ENCODE measurements around the gene ADAMTS7. TPM values are rescaled to one million over a fixed set of nuclear protein-coding genes. Genes with fewer than 3 reads are reported as not detected.
"Not testable (repeated sequence)": the region's sequence is repeated elsewhere in the genome, so short reads cannot be mapped to it uniquely, and the experiment has no call there.

ADAMTS7 gene
- total RNA-seq, 1 donor from 2014 or later: 2.6 TPM

DNA sequence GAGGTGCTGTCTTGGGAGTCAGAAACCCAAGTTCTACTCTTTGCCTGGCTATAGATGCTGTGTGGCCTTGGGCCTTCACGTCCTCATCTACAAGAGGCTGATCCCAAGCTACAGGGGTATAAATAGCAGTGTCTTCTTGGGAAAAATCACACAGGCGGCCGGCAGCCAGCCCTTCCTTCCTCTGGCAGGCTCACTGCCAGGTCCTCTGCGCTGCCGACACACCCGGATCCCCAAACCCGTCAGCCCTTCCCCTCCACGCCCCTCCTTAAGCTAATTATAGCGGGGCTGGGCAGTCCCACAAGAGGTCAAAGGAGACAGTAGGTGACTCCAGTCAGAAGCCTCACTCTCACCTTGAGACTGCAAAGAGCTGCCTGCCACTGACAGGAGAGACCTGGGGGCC is 31.3 kb downstream of the ADAMTS7 start:
- DNase-seq (ENCODE audit: low read depth in 2 of 2): not testable (repeated sequence)

DNA sequence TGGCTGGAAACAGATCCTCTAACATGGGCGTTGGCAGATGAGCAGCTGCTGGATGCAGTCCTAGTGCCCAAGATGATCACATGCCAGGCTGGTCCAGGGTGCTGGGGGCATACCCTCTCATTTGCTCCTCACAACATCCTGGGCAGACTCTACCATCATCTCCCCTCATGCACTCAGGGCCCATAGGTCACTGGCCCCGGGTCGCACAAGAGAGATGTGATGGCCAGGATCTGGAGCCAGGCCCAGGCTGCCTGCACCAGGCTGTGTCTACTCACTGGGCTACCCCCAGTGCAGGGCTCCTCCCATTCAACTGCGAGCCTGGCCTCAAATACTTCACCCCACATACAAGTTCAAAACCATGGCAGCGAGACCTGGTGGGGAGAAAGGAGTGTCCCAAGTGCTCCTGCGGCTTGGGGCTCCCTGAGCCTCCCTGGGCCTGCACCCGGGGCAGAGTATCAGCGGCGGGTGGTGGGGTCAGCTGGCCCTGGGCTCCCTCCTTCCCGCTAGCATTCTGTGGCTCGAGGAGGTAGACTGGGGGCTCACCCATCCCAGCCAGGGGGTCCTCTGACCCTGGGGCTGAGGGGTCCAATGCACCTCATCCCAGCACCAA is 32.0 kb downstream of the ADAMTS7 start:
- DNase-seq (ENCODE audit: low read depth in 2 of 2): not testable (repeated sequence)

DNA sequence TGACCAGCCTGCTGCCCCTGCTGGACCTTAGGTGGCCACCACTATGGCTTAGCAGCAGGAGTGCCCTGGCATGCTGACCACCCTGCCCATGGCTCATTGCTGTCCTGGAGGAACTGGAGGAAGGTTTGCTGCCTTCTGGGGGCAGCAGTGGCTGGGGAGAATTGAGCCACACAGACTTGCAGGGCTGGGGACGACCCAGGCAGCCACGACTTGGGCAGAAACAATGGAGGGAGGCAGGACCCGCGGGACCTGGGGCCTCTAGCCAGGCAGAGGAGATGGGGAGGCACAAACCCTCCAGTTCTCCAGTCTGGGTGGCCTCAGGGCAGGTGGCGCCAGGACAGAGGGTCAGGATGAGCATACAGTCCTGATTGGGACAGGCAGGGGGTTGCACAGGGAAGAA is 32.8 kb downstream of the ADAMTS7 start:
- no peak for DNase-seq (ENCODE audit: low read depth in 2 of 2)

DNA sequence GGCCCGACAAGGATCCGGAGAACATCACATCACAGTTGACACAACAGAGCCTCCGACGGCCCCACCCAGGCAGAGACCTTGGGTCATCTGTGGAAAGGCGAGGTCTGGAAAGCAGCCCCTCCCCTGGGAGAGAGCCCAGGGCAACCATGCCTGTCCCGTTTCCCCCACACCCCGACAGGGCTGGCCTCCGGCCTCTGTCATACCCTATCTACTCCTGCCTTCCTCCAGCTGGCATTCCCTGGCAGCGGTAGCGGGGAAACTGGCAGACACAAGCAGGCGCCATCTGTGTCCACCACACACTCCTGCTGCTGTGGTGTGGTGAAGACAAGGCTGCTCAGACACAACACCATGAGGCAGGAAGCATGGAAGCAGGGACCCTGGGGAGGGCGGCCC is 33.3 kb downstream of the ADAMTS7 start:
- not testable (repeated sequence) for DNase-seq (ENCODE audit: low read depth in 2 of 2)

DNA sequence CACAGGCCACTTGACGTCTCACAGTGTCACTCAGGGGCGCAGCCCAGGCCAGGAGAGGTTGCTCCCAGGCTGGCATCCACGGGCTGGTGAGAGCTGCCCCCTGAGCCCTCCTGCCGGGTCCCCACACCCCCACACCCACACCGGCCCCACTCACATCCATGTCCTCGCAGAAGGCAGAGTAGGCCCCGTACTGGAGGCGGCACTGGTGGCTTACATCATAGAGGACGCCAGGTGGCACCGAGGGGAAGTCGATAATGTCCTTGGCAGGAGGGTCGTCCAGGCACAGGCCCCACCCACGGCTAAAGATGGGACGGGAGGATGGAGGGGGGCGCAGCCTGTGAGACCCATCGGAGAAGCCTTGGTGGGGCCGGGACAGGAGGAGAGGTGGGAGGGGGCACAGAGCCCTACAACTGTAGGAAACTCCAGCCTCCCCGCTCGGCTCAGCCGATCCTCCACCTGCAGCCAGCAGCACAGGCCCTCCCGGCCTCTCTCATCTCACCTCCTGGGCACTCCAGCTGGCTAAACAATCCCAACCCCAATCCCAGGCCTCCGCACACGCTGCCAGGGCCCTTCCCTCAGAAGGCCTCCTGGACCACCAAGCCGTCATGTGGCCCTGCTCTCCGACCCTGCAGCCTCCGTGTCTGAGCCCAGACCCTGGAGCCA is 33.8 kb downstream of the ADAMTS7 start:
- DNase-seq (ENCODE audit: low read depth in 2 of 2): not testable (repeated sequence)

DNA sequence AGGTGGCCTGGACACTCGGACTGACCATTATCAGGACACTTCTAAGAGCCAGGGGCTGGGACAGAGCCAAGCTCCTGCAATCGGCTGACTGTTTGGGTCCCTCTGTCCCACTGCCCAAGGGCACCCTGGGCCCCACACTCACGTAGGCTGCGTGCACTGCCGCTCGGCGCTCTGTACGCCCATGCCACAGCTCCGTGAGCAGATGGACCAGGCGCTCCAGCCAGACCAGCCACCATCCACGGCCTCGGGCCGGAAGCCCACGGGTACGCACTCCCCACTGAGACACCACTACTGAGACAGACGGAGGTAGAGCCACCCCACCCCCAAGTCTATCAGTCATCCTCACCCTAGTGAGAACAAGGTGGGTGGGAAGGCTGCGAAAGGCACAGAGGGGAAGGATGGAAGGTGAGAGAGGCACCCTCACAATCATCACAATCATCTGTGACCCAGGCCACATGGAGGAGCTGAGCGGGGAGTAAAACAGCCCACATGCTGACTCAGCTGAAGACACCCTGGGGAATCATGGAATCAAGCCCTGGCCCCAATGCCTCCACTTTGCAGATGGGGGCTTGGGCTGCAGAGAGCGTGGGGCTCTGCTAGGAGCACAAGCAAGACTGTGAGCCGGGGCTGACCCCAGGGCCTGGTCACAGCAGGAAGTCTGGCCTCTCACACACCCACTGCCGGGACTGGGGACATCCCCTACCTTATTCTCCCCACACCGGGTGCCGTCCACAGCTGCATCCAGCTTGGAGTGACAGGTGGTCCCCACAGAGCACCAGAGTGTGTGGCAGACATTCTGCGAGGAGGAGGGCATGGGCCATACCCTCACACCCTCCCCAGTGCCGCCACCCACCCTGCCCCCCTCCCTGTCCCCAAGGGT is 35.0 kb downstream of the ADAMTS7 start:
- DNase-seq (ENCODE audit: low read depth in 2 of 2): not testable (repeated sequence)

DNA sequence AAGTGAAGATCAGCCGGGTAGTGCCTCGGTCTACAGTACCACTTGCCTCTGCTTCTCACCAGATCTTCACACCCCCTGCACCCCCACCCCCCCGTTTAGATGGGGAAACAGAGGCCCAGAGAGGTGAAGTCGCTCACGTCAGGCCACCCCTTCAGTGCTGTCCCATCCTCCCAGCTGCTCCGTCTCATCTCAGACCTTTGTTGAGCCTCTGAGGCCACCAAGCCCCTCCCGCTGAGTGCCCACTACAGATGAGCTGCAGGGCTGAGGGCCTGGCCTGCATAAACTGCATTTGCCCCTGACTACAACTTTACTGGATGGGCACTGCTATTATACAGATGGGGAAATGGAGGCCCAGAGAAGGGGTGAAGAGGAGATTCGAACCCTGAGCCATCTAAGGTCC is 35.8 kb downstream of the ADAMTS7 start:
- DNase-seq (ENCODE audit: low read depth in 2 of 2): no peak

DNA sequence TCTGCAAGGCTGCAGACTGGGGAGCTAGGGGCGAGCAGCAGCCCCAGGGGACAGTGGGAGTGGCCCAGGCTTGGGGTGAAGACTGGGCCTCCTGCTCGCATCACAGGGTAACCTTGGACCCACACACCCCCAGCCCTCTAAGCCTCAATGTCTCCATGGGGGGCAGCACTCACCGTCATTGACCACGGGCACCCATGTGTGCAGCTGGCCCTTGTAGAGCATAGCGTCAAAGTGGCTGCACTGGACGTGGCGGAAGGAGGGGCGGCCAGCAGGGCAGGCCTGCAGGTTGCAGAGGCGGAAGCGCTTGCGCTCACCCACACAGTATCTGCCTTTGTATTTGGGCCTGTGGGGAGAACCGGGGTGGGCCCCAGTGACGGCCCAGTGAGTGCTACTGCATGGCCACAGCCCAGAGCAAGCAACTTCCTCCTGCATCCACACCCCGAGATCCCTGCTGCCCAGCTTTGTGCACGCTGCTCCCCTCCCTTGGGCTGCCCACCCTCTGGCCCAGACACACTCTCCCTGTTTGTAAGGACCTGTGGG is 36.7 kb downstream of the ADAMTS7 start:
- DNase-seq (ENCODE audit: low read depth in 2 of 2): not testable (repeated sequence)

DNA sequence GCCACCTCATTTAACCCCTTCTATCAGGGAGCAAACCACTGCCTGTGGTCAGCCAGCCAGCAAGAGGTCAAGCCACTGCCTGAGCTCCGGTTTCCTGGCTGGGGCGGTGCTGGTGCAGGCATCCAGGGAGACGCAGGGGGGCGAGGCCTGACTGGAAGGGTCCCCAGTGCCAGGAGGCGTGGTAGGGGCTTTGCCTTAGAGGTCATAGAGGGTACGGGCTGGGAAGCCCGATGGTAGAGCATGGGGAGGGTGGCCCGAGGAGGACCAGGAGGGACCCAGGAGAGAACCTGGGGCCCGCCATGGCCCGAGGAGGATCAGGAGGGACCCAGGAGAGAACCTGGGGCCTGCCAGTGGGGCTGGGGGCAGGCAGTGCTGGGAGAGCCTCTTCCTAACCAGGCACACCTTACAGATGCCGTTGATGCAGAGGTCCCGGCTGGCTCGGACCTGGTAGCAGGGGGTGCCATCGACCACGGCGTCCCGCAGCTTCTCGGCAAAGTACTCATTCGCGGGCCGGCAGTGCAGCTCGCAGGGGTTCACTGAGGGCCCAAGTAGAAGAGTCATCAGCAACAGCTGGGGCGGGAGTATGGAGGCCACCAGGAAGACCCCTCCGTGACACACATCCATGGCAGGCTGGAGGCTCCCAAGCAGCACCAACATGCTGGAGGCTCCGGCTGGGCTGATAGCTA is 37.4 kb downstream of the ADAMTS7 start:
- DNase-seq (ENCODE audit: low read depth in 2 of 2): not testable (repeated sequence)

DNA sequence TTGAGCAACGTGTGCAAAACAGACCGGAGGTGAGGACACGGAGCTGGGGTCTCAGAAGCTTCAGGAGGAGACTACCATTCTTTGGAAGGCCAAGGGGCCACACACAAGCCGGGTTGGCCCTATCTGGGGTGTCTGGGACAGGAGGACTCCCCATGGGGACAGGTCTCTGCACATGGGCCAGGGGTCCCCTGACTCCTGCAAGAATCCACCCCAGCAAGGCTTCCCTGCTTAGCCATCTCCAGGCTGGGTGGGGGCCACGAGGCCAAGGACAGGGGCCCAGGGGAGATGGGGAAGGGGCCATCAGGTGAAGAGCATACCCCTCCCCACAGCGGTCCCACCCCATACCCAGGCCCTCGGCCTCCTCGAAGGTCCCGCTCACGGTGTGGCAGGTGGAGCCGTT is 38.5 kb downstream of the ADAMTS7 start:
- no peak for DNase-seq (ENCODE audit: low read depth in 2 of 2)

DNA sequence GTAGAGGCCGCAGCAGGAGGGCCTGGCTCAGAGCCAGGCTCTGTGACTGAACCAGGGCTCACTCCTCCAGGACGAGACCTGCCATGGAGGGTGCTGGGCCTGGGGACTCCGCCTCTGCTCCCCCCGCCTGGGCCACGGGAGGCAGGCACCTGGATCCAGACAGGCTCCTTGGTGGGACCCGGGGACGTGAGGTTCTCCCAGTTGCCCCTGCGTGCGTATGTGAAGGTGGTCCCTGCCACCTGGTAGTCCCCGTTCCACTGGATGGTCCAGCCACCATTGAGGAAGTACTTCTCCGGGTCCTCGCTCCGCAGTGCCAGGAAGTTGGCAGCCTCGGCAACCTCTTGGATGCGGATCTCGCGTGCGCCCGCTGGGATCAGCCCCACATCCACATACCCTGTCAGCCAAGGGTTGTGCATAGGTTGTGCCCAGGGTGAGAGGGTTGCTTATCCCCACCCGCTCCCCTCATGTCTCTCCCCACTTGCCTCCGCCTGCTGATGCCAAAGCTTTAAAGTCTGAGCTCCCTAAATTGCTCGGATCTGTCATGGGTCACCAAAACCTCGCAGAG is 39.7 kb downstream of the ADAMTS7 start:
- DNase-seq (ENCODE audit: low read depth in 2 of 2): not testable (repeated sequence)

DNA sequence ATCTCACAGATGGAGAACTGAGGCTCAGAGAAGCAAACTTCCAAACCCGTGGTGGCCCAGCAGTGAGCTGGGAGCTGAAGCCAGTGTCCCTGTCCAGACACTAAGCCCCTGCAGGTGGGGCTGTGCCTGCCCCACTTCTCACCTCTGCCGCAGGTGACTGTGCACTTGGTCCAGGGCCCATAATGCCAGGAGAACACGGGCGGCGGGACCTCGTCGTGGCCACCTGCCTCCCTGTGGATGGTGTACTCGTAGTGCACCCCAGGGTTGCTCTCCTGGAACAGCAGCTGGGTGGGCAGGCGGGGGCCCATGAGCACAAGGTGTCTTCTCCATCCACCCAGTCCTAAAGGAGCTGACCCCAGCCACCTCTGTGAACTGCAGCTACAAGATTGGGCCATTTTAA is 40.2 kb downstream of the ADAMTS7 start:
- DNase-seq (ENCODE audit: low read depth in 2 of 2): not testable (repeated sequence)

DNA sequence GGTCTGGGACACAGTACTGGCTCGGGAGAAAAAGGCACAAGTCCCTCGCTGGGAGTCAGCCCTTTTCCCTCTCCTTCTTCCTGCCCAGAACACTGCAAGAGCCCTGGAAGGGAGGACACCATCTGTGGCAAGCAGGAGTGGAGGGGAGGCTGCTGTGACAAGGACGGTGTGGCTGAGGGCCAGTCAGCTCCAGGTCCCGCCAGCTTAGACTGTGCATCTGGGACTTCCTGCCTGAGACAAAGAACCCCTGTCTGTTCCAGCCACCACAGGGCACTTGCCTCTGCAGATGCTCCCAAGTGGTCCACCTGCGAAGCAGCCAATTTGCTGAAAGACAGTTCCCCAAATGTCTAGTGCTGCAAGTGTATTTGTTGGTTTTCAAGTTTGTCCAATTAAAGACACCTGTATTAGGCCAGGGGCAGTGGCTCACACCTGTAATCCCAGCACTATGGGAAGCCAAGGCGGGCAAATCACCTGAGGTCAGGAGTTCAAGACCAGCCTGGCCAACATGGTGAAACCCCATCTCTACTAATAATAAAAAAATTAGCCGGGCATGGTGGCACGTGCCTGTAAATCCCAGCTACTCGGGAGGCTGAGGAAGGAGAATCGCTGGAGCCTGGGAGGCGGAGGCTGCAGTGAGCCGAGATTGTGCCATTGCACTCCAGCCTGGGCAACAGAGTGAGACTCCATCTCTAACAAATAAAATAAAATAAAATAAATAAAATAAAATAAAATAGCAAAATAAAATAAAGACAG is 41.6 kb downstream of the ADAMTS7 start:
- not testable (repeated sequence) for DNase-seq (ENCODE audit: low read depth in 2 of 2)

DNA sequence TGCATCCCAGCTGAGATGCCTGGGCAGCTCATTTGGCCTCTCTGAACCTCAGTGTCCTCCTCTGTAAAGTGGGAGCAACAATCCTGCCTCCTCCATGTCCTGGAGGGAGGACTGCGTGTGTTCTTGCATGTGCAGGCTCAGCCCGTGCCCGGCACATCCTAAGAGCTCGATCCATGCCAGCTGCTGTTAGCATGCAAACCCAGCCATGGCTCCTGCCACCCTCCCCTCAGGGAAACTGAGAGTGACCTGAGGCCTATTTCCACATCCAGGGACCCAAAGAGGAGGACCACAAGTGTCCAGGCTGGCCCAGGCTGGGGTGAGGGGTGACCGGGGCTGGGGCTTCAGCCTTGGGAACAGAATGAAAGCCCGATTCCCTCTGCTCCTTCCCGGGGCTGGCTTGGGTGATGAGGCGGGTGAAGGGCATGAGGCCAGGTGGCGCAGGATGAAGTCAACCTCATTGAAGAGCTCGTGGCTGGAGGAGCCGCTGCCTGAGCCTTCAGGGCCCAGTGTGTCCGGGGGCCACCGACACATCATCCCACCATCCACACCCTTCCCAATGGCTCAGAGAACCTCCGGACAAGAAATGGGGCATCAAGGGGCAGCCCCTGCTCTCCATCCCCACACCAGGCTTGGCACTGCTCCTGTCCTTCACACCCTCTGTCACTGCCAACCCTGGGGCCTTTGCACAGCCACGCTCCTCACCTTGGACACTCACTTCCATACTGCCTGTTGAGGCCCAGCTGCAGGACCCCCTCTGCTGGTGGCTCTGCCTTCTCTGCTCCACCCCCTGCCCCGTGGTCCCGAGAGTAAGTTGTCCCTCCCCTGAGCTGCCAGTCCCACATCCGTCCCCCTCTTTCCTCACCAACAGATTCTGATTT is 42.5 kb downstream of the ADAMTS7 start:
- no peak for DNase-seq (ENCODE audit: low read depth in 2 of 2)

DNA sequence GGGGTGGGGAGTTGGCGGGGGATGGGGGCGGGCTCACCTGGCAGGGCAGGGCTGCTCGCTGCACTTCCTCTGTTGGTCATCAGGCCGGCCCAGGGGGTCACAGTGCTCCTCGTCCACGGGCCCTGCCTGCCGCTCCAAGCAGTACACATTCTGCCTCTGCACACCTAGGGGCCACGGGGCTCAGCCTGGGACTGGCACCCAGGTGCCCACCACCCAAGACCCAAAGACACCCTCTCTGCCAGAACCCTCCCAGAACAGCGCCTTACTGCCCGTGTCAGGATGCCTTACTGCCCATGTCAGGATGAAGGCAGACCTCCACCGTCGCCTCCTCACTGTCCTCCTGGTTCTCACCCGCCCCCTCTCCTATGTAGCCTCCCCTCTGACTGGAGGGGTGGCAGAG is 43.2 kb downstream of the ADAMTS7 start:
- no peak for DNase-seq (ENCODE audit: low read depth in 2 of 2)

DNA sequence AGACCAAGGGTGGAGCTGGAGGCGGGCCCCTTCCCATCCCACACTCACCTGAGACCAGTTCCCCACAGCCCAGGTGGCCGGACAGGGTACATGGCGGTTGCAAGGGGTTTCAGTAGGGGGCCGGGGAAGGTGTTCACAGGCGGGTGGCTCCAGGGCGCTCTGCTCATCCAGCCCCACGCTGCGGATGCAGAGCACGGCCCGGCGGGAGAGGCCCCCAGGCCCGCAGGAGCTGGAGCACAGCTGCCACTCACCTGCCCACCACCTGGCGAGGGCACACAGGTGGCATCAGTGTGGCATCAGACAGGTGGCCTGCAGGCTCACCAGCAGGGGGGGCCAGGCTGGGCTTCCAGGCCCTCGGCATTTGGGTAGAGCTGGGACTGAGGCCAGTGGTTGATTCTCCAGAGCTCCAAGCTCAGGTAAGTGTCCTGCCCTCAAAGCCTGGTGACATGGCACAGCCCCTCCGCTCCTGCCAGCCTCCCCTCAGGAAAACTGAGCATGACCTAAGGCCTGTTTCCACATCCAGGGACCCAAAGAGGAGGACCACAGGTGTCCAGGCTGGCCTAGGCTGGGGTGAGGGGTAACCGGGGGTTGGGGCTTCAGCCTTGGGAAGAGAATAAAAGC is 43.8 kb downstream of the ADAMTS7 start:
- no peak for DNase-seq (ENCODE audit: low read depth in 2 of 2)

DNA sequence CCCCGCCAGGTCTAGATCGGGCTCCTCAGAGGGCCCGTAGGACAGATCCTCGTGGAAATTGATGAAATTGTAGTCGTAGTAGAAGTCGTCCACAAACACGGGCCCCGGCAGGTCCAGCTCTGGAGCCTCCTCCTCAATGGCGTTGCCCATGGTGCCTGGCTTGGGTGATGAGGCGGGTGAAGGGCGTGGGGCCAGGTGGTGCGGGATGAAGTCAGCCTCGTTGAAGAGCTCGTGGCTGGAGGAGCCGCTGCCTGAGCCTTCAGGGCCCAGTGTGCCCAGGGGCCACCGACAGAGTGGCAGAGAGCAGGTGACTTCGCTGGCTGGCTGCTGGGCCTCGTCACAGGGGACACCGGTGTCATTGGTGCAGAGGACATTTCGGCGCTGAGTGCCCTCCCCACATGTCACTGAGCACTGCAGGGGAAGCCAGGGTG is 44.6 kb downstream of the ADAMTS7 start:
- DNase-seq (ENCODE audit: low read depth in 2 of 2): not testable (repeated sequence)

DNA sequence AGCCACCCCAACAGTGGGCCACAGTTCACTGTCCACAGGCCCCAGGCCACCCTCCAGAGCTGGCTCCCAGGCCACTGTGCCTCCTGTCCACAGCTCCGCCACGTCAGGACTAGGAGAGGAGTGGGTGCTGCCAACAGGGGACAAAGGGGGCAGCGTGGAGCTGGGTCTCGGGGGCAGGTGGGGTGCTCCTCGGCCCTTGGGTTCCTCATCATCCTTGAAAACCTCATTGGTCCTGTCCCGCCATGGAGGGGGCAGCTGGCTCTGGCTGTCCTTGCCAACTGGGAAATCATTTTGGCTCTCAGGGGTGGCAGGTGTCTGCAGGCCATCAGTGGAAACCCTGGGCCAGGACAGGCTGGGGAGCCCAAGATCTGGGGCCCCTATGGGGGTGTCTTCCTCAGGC is 45.2 kb downstream of the ADAMTS7 start:
- no peak for DNase-seq (ENCODE audit: low read depth in 2 of 2)

Data from lung microvascular endothelial cell (primary cell).